Sigmoid colon (tissue), 4 donors: ENCODE results near the gene ZNF665.

Experiments used
- EP300 ChIP-seq, 4 donors: sonication (generic); formaldehyde crosslinking; IDR thresholded peaks; one replicate each; pipeline ENCODE4 v1.6.1; 2017; ENCODE audit warnings: antibody characterized with exemption in 4 of 4
- POLR2A ChIP-seq, 2 donors: fragments of 450-650 bp; IDR thresholded peaks; one replicate each; pipeline ENCODE4 v1.6.1; 2016; ENCODE audit warnings: antibody characterized with exemption in 2 of 2, mild to moderate bottlenecking in 2 of 2, moderate library complexity in 2 of 2
- POLR2AphosphoS5 ChIP-seq, 4 donors: sonication (generic); formaldehyde crosslinking; IDR thresholded peaks; one replicate each; pipeline ENCODE4 v1.6.1; 2017; ENCODE audit warnings: antibody characterized with exemption in 4 of 4
- TF ChIP-seq, protein P1 (sequence below), 4 experiments: fragments of 450-650 bp in 3 of 4; fragments of 200-600 bp in 1 of 4; IDR thresholded peaks; one replicate each; pipeline ENCODE4 v1.5.1; 2016 to 2019; ENCODE audit warnings: antibody characterized with exemption in 4 of 4, mild to moderate bottlenecking in 3 of 4, moderate library complexity in 2 of 4

DNA sequence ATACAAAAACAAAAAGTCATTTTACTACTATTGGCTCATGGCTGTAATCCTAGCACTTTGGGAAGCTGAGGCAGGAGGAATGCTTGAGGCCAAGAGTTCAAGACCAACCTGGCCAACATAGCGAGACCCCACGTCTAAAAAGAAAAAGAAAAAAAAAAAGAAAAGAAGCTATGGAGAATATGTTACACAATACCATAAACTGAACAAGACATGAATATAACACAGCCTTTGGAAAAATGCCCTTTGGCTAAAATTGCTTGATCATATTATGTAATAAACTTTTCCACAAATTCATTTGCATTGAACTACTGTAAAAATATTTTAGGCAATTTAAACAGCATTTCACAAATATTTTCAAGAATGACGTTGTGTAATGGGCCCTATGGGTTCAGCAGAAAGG, 56.7 kb downstream of the ZNF665 start:
- TF ChIP-seq, protein P1, sequence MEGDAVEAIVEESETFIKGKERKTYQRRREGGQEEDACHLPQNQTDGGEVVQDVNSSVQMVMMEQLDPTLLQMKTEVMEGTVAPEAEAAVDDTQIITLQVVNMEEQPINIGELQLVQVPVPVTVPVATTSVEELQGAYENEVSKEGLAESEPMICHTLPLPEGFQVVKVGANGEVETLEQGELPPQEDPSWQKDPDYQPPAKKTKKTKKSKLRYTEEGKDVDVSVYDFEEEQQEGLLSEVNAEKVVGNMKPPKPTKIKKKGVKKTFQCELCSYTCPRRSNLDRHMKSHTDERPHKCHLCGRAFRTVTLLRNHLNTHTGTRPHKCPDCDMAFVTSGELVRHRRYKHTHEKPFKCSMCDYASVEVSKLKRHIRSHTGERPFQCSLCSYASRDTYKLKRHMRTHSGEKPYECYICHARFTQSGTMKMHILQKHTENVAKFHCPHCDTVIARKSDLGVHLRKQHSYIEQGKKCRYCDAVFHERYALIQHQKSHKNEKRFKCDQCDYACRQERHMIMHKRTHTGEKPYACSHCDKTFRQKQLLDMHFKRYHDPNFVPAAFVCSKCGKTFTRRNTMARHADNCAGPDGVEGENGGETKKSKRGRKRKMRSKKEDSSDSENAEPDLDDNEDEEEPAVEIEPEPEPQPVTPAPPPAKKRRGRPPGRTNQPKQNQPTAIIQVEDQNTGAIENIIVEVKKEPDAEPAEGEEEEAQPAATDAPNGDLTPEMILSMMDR (IDR thresholded peaks at IDR 0.05): no peak
- TF ChIP-seq POLR2AphosphoS5 (IDR thresholded peaks at IDR 0.05): no peak
- TF ChIP-seq POLR2A (IDR thresholded peaks at IDR 0.05): no peak
- no peak for TF ChIP-seq EP300 (IDR thresholded peaks at IDR 0.05)
